SK-N-SH (cell line): ENCODE results near the gene COG8. TPM values are rescaled to one million over a fixed set of nuclear protein-coding genes. Genes with fewer than 3 reads are reported as not detected.

Source experiments
- CTCF ChIA-PET: fragments of 300-600, 350-600 bp; formaldehyde crosslinking; extraction: SDS; loops from one replicate; lab custom pipeline; 2021; lab: Yijun Ruan, JAX
- POLR2A ChIA-PET: fragments of 350-600 bp; sonication (Branson Sonifier 250); formaldehyde crosslinking; extraction: SDS; loops from one replicate; lab custom pipeline; 2020; ENCODE audit warnings: antibody characterized with exemption, inconsistent platforms; lab: Yijun Ruan, JAX
- DNase-seq: peaks from one replicate; pipeline ENCODE4 v3.0.0; 2012
- H2AFZ ChIP-seq: fragments of 200-600 bp; sonication (generic); 2 replicates; pipeline ENCODE4 v1.8.1; 2016; ENCODE audit warnings: antibody characterized with exemption, mild to moderate bottlenecking, low read depth
- H3F3A ChIP-seq: fragments of 200-600 bp; sonication (generic); replicated peaks from 2 replicates; pipeline ENCODE3; 2016; ENCODE audit warnings: antibody characterized with exemption, mild to moderate bottlenecking; ENCODE audit not compliant: insufficient read depth
- H3K27ac ChIP-seq, 2 experiments: fragments of 200-500 bp in 1 of 2; fragments of 200-600 bp in 1 of 2; sonication (Bioruptor generic) in 1 of 2; sonication (generic), shearing (Covaris generic) in 1 of 2; 2 replicates each; pipeline versions ENCODE4 v1.5.1 to v1.6.1; 2014 to 2016; ENCODE audit warnings: low read depth in 2 of 2, inconsistent platforms in 1 of 2, low read length in 1 of 2, mild to moderate bottlenecking in 1 of 2, mixed read lengths in 1 of 2
- H3K27me3 ChIP-seq: fragments of 200-600 bp; sonication (generic), shearing (Covaris generic); 2 replicates; pipeline ENCODE4 v1.6.1; 2016; ENCODE audit warnings: mixed run types; ENCODE audit not compliant: insufficient read depth
- H3K36me3 ChIP-seq, 2 experiments: fragments of 200-500 bp in 1 of 2; fragments of 200-600 bp in 1 of 2; sonication (Bioruptor generic) in 1 of 2; sonication (generic) in 1 of 2; replicated peaks in 1 of 2; 2 replicates each; pipeline versions ENCODE3 to v1.5.1; 2014 to 2016; ENCODE audit warnings: low read length in 1 of 2, mild to moderate bottlenecking in 1 of 2; ENCODE audit not compliant: insufficient read depth in 2 of 2, control insufficient read depth in 1 of 2
- H3K4me1 ChIP-seq, 2 experiments: fragments of 200-500 bp in 1 of 2; fragments of 200-600 bp in 1 of 2; sonication (Bioruptor generic) in 1 of 2; sonication (generic), shearing (Covaris generic) in 1 of 2; 2 replicates each; pipeline versions ENCODE4 v1.5.1 to v1.6.1; 2014 to 2016; ENCODE audit warnings: low read depth in 1 of 2, low read length in 1 of 2, mixed run types in 1 of 2; ENCODE audit not compliant: insufficient read depth in 2 of 2, control insufficient read depth in 1 of 2
- H3K4me2 ChIP-seq: fragments of 200-600 bp; sonication (generic), shearing (Covaris generic); 2 replicates; pipeline ENCODE4 v1.6.1; 2017; ENCODE audit warnings: mixed run types
- H3K4me3 ChIP-seq, 2 experiments: fragments of 200-500 bp in 1 of 2; fragments of 200-600 bp in 1 of 2; sonication (Bioruptor generic) in 1 of 2; sonication (generic), shearing (Covaris generic) in 1 of 2; 2 replicates each; pipeline versions ENCODE4 v1.5.1 to v1.8.1; 2014 to 2016; ENCODE audit warnings: low read depth in 2 of 2, inconsistent platforms in 1 of 2, low read length in 1 of 2, mild to moderate bottlenecking in 1 of 2, mixed read lengths in 1 of 2, moderate library complexity in 1 of 2
- H3K79me2 ChIP-seq: fragments of 200-600 bp; sonication (generic); 2 replicates; pipeline ENCODE4 v1.8.1; 2017; ENCODE audit warnings: mild to moderate bottlenecking; ENCODE audit not compliant: insufficient read depth
- H3K9ac ChIP-seq: fragments of 200-600 bp; sonication (generic); 2 replicates; pipeline ENCODE4 v1.6.1; 2017; ENCODE audit warnings: mixed run types
- H3K9me2 ChIP-seq: fragments of 200-600 bp; sonication (generic); 2 replicates; pipeline ENCODE4 v1.6.1; 2017; ENCODE audit warnings: mixed run types
- H3K9me3 ChIP-seq: fragments of 200-600 bp; sonication (generic); 2 replicates; pipeline ENCODE4 v1.6.1; 2017; ENCODE audit warnings: mixed run types, mild to moderate bottlenecking, moderate library complexity
- H4K20me1 ChIP-seq: fragments of 200-600 bp; sonication (generic); 2 replicates; pipeline ENCODE4 v1.6.1; 2017; ENCODE audit warnings: mild to moderate bottlenecking, mixed run types; ENCODE audit not compliant: insufficient read depth
- EP300 ChIP-seq, 2 experiments: IDR thresholded peaks; 2 replicates each; pipeline versions ENCODE4 v1.4.0 to v1.6.1; 2012; ENCODE audit warnings: borderline replicate concordance in 1 of 2, low read depth in 1 of 2, low read length in 1 of 2
- GABPA ChIP-seq: IDR thresholded peaks from 2 replicates; pipeline ENCODE4 v1.4.0; 2012; ENCODE audit warnings: low read depth, mild to moderate bottlenecking
- GATA2 ChIP-seq: sonication (generic); formaldehyde crosslinking; IDR thresholded peaks from 2 replicates; pipeline ENCODE4 v1.5.0; 2020; ENCODE audit warnings: mild to moderate bottlenecking, missing genetic modification reagents
- JUND ChIP-seq: IDR thresholded peaks from 2 replicates; pipeline ENCODE4 v1.4.0; 2012
- MAX ChIP-seq: IDR thresholded peaks from 2 replicates; pipeline ENCODE4 v1.4.0; 2012; ENCODE audit warnings: low read depth
- MXI1 ChIP-seq: IDR thresholded peaks from 2 replicates; pipeline ENCODE4 v1.6.1; 2012; ENCODE audit warnings: mild to moderate bottlenecking, low read depth, low read length, improper control_type of control experiment
- PBX3 ChIP-seq: IDR thresholded peaks from 2 replicates; pipeline ENCODE4; 2012
- POLR2AphosphoS5 ChIP-seq: IDR thresholded peaks from 2 replicates; pipeline ENCODE4 v1.6.1; 2012; ENCODE audit warnings: low read depth, low read length
- REST ChIP-seq: IDR thresholded peaks from 2 replicates; pipeline ENCODE4 v1.6.1; 2012; ENCODE audit warnings: mild to moderate bottlenecking, low read depth, low read length, moderate library complexity
- RFX5 ChIP-seq: IDR thresholded peaks from 2 replicates; pipeline ENCODE4 v1.6.1; 2012; ENCODE audit warnings: mild to moderate bottlenecking, improper control_type of control experiment, low read length
- RXRA ChIP-seq: IDR thresholded peaks from 2 replicates; pipeline ENCODE4 v1.4.0; 2012; ENCODE audit warnings: low read depth, mild to moderate bottlenecking, borderline replicate concordance
- TCF12 ChIP-seq: IDR thresholded peaks from 2 replicates; pipeline ENCODE4 v1.4.0; 2012
- YY1 ChIP-seq: IDR thresholded peaks from 2 replicates; pipeline ENCODE4 v1.4.0; 2012; ENCODE audit warnings: low read depth, mild to moderate bottlenecking
- ZBTB33 ChIP-seq: IDR thresholded peaks from 2 replicates; pipeline ENCODE4 v1.4.0; 2012; ENCODE audit warnings: low read depth, borderline replicate concordance
- WGBS: methylation state at CpG from one replicate; pipeline ENCODE4 v1.1.6; 2017; ENCODE audit warnings: low lambda C conversion rate; 5-methylcytosine and 5-hydroxymethylcytosine counted together
- polyA plus RNA-seq, 3 experiments: library from polyadenylated mRNA; depleted of rRNA; stranded (reverse); fragments of >200 nt; gene quantifications; 2 replicates each; pipeline ENCODE4 v1.2.3, GENCODE V29; 2012

Gene COG8
- polyA plus RNA-seq, 1 of the 3 experiments (the other 2 are of a cell fraction): 30.2 TPM

- Histone ChIP-seq H3K4me1 (peaks cover 0 to 2% of the 10 kb centered on the region in 2 experiments; a peak in 1 of 4 replicates), H3F3A (peaks cover 12% of the 10 kb centered on the region), H3K9me3 (no peaks in the 10 kb centered on the region)
- TF ChIP-seq EP300 (IDR thresholded peaks at IDR 0.05; ENCODE audit: borderline replicate concordance in 1 of 2, low read depth in 1 of 2, low read length in 1 of 2): no peak
- TF ChIP-seq MAX: no peak
- no peak for TF ChIP-seq RFX5
- TF ChIP-seq RXRA: no peak
- no peak for TF ChIP-seq POLR2AphosphoS5
- no peak for TF ChIP-seq REST
- no peak for TF ChIP-seq MXI1
- TF ChIP-seq GATA2 (CRISPR knock-in tag): no peak
- TF ChIP-seq TCF12: no peak
- no peak for TF ChIP-seq PBX3
- no peak for TF ChIP-seq ZBTB33
- no peak for TF ChIP-seq YY1
- TF ChIP-seq GABPA: no peak
- no peak for TF ChIP-seq JUND
- TF ChIP-seq, all 33 proteins: peak for 0
- Histone ChIP-seq H3K9me2 (no peaks in the 10 kb centered on the region), H4K20me1 (no peaks in the 10 kb centered on the region), H3K27ac (no peak overlapping the region), H3K27me3 (no peaks in the 10 kb centered on the region), H3K4me2 (no peak overlapping the region), H3K4me3 (no peak overlapping the region), H3K79me2 (no peaks in the 10 kb centered on the region), H3K36me3 (peaks cover 3 to 5% of the 10 kb centered on the region in 2 experiments), H2AFZ (no peak overlapping the region), H3K9ac (no peak overlapping the region)
- POLR2A ChIA-PET: interaction anchor here (0.8 kb wide), 1 partner anchor 8 kb away, joined by 3 read pairs; no protein-coding TSS in a partner anchor
- CTCF ChIA-PET: no interaction called here
- WGBS: 81% methylated on average over 4 of the region's 10 CpGs
- DNase-seq: no peak
These were observed 10.2 kb upstream of the COG8 start for GRCh38 chr16:69349536-69349935.
